Esophagus squamous epithelium (tissue), 4 donors: ENCODE measurements around the gene NUDT22.
A peak's percentile ranks its signal among the peaks of the same experiment; 100 is the strongest.

Experiments used
- POLR2A ChIP-seq, 4 donors: fragments of 450-650 bp; IDR thresholded peaks; one replicate each; pipeline ENCODE4 v1.6.1; 2017; ENCODE audit warnings: antibody characterized with exemption in 4 of 4, mild to moderate bottlenecking in 4 of 4, moderate library complexity in 3 of 4
- TF ChIP-seq, protein P1 (sequence below), 6 experiments: fragments of 450-650 bp in 4 of 6; fragments of 200-600 bp in 2 of 6; sonication (generic) in 2 of 6; IDR thresholded peaks; one replicate each; pipeline ENCODE4 v1.5.1; 2016 to 2019; ENCODE audit warnings: antibody characterized with exemption in 6 of 6, mild to moderate bottlenecking in 4 of 6, moderate library complexity in 4 of 6

DNA sequence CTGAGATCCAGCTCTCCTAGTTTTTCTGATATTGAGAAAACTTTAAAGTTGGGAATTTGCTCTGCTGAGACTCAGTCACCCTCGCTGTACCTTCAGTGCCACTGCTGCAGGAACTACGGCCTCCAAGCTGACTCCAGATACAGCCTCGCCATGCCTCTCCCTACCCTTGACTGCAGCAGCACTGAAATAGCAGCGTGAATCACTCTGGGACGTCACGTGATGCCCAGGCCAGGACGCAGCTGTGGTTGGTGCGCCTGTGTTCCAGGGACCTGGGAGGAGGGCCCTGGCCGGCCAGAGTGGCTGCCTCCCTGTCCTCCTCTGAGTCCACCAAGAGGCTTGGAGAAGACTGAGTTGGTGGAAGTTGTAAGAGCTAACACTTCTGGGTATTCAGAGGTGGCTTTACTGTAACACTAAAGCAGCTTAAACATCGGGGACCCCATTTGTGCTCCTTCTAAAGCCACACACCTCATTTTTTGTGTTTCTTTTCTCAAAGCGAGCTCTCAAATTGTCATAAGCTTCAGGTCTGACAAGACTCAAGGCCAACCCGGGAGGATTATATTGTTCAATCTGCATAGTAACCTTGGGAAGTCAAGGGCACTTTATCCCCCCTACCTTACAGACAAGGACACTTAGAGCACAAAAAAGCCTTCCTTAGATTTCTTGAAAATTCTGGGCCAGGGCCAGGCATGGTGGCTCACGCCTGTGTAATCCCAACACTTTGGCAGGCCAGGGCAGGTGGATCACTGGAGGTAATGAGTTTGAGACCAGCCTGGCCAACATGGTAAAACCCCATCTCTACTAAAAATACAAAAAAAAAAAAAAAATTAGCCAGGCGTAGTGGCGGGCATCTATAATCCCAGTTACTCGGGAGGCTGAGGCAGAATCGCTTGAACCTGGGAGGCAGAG, 44.3 kb upstream of the NUDT22 start:
- TF ChIP-seq, protein P1, sequence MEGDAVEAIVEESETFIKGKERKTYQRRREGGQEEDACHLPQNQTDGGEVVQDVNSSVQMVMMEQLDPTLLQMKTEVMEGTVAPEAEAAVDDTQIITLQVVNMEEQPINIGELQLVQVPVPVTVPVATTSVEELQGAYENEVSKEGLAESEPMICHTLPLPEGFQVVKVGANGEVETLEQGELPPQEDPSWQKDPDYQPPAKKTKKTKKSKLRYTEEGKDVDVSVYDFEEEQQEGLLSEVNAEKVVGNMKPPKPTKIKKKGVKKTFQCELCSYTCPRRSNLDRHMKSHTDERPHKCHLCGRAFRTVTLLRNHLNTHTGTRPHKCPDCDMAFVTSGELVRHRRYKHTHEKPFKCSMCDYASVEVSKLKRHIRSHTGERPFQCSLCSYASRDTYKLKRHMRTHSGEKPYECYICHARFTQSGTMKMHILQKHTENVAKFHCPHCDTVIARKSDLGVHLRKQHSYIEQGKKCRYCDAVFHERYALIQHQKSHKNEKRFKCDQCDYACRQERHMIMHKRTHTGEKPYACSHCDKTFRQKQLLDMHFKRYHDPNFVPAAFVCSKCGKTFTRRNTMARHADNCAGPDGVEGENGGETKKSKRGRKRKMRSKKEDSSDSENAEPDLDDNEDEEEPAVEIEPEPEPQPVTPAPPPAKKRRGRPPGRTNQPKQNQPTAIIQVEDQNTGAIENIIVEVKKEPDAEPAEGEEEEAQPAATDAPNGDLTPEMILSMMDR (IDR thresholded peaks at IDR 0.05), result peak in 2 of 6 experiments; percentile 4 to 29
- TF ChIP-seq POLR2A (IDR thresholded peaks at IDR 0.05), result peak in 3 of 4 donors; percentile 61 to 77 (median 70)
